ENCODE results near the gene INHBE.
"Not testable (repeated sequence)": the region's sequence is repeated elsewhere in the genome, so short reads cannot be mapped to it uniquely, and the experiment has no call there.

The INHBE gene

GRCh38 chr12:57454566-57455373, at the start of gene INHBE:
Gene INHBE (plus strand): TSS chr12:57455307. CDS start chr12:57455537, 230 bp downstream.
- Histone ChIP-seq H3K4me1 (ENCODE audit: control insufficient read depth in 2 of 2, insufficient read depth in 2 of 2, low read length in 2 of 2) (peaks cover 16 to 22% of the 10 kb centered on the region in 2 donors), H3K27ac (ENCODE audit: low read depth in 2 of 2, low read length in 2 of 2) (no peak within 1 kb of the TSS), H3K9me3 (ENCODE audit: control insufficient read depth in 2 of 2, low read length in 2 of 2) (no peaks in the 10 kb centered on the region), H3K4me3 (ENCODE audit: low read length in 2 of 2) (no peak within 1 kb of the TSS), H3K9ac (ENCODE audit: low read depth in 1 of 2, low read length in 2 of 2) (peak within 1 kb of the TSS in 1 of 2 donors; percentile 42), H3K27me3 (ENCODE audit: control insufficient read depth in 2 of 2, insufficient read depth in 2 of 2, low read length in 2 of 2) (peaks cover 0 to 4% of the 10 kb centered on the region in 2 donors), H3K36me3 (ENCODE audit: control insufficient read depth in 2 of 2, insufficient read depth in 2 of 2, low read length in 2 of 2) (no peaks in the 10 kb centered on the region)

- Histone ChIP-seq H3K36me3 (ENCODE audit: control insufficient read depth in 2 of 2, insufficient read depth in 2 of 2, low read length in 2 of 2) (no peaks in the 10 kb centered on the region), H3K27me3 (ENCODE audit: control insufficient read depth in 2 of 2, insufficient read depth in 2 of 2, low read length in 2 of 2) (no peaks in the 10 kb centered on the region), H3K4me1 (ENCODE audit: control insufficient read depth in 2 of 2, insufficient read depth in 2 of 2, low read length in 2 of 2) (no peaks in the 10 kb centered on the region), H3K27ac (ENCODE audit: low read depth in 2 of 2, low read length in 2 of 2) (no peak overlapping the region), H3K9me3 (ENCODE audit: control insufficient read depth in 2 of 2, low read length in 2 of 2) (no peaks in the 10 kb centered on the region), H3K9ac (ENCODE audit: low read depth in 1 of 2, low read length in 2 of 2) (no peak overlapping the region), H3K4me3 (ENCODE audit: low read length in 2 of 2) (no peak overlapping the region)
These were observed 44.6 kb upstream of the INHBE start for GRCh38 chr12:57410534-57410933.

GRCh38 chr12:57414160-57414559, 40.9 kb upstream of the INHBE start:
- not testable (repeated sequence) for H3K27ac ChIP-seq (ENCODE audit: low read depth in 2 of 2, low read length in 2 of 2); H3K9me3 ChIP-seq (ENCODE audit: control insufficient read depth in 2 of 2, low read length in 2 of 2); H3K4me3 ChIP-seq (ENCODE audit: low read length in 2 of 2); H3K9ac ChIP-seq (ENCODE audit: low read depth in 1 of 2, low read length in 2 of 2); H3K27me3 ChIP-seq (ENCODE audit: control insufficient read depth in 2 of 2, insufficient read depth in 2 of 2, low read length in 2 of 2); H3K36me3 ChIP-seq (ENCODE audit: control insufficient read depth in 2 of 2, insufficient read depth in 2 of 2, low read length in 2 of 2); H3K4me1 ChIP-seq (ENCODE audit: control insufficient read depth in 2 of 2, insufficient read depth in 2 of 2, low read length in 2 of 2)

DNA sequence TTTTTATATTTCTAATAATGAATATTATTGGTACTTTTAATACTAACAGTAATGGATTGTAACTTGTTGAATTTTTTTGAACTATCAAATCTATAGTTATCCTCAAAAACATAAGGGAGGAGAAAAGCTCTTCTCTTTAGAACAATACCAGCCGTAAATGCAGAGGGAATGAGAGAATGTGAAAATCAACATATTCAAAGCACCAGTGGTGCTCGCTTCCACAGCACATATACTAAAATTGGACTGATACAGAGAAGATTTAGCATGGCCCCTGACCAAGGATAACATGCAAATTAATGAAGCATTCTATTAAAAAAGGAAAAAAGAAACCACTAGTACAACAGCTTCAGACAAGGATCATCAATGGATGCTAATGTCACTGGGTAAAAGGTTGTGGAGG, 40.0 kb upstream of the INHBE start:
- Histone ChIP-seq H3K4me3 (ENCODE audit: low read length in 2 of 2) (no peak overlapping the region), H3K4me1 (ENCODE audit: control insufficient read depth in 2 of 2, insufficient read depth in 2 of 2, low read length in 2 of 2) (no peaks in the 10 kb centered on the region), H3K27me3 (ENCODE audit: control insufficient read depth in 2 of 2, insufficient read depth in 2 of 2, low read length in 2 of 2) (no peaks in the 10 kb centered on the region), H3K9me3 (ENCODE audit: control insufficient read depth in 2 of 2, low read length in 2 of 2) (no peaks in the 10 kb centered on the region), H3K9ac (ENCODE audit: low read depth in 1 of 2, low read length in 2 of 2) (no peak overlapping the region), H3K36me3 (ENCODE audit: control insufficient read depth in 2 of 2, insufficient read depth in 2 of 2, low read length in 2 of 2) (peaks cover 0 to 2% of the 10 kb centered on the region in 2 donors), H3K27ac (ENCODE audit: low read depth in 2 of 2, low read length in 2 of 2) (no peak overlapping the region)

DNA sequence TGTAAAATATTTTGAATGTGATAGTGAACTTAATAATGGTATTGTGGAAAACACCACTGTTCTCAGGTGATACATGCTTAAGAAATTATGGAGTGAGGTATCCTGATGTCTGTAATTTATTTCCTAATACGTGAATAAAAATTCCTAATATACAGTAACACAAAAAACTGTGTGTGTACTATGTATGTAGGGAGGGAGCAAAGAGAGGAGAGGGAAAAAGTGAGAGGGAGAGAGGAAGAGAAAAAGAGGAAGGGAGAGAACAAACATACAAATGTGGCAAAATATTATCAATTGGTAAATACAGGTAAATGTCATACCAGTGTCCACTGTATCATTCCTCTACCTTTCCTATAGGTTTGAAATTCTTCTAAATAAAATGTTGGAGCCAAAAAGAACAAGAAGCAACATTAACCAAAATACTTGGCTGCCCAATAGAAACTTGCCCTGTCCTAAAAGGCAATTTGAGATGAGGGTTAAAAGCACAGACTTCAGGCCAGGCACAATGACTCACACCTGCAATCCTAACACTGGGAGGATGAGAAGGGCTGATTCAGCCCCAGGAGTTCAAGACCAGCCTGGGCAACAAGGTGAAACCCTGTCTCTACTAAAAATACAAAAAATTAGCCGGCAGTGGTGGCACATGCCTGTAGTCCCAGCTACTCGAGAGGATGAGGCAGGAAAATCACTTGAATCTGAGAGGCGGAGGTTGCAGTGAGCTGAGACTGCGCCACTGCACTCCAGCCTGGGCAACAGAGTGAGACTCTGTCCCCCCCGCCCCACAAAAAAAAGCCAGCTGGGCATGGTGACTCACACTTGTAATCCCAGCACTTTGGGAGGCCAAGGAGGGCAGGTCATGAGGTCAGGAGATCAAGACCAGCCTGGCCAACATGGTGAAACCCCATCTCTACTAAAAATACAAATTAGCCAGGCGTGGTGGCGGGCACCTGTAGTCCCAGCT, 38.8 kb upstream of the INHBE start:
- Histone ChIP-seq H3K4me3 (ENCODE audit: low read length in 2 of 2) (no peak overlapping the region), H3K9ac (ENCODE audit: low read depth in 1 of 2, low read length in 2 of 2) (no peak overlapping the region), H3K27me3 (ENCODE audit: control insufficient read depth in 2 of 2, insufficient read depth in 2 of 2, low read length in 2 of 2) (no peaks in the 10 kb centered on the region), H3K4me1 (ENCODE audit: control insufficient read depth in 2 of 2, insufficient read depth in 2 of 2, low read length in 2 of 2) (no peaks in the 10 kb centered on the region), H3K9me3 (ENCODE audit: control insufficient read depth in 2 of 2, low read length in 2 of 2) (no peaks in the 10 kb centered on the region), H3K36me3 (ENCODE audit: control insufficient read depth in 2 of 2, insufficient read depth in 2 of 2, low read length in 2 of 2) (peaks cover 0 to 2% of the 10 kb centered on the region in 2 donors), H3K27ac (ENCODE audit: low read depth in 2 of 2, low read length in 2 of 2) (no peak overlapping the region)

GRCh38 chr12:57418255-57418654, 36.9 kb upstream of the INHBE start:
- Histone ChIP-seq H3K27me3 (ENCODE audit: control insufficient read depth in 2 of 2, insufficient read depth in 2 of 2, low read length in 2 of 2) (no peaks in the 10 kb centered on the region), H3K27ac (ENCODE audit: low read depth in 2 of 2, low read length in 2 of 2) (no peak overlapping the region), H3K4me3 (ENCODE audit: low read length in 2 of 2) (no peak overlapping the region), H3K9ac (ENCODE audit: low read depth in 1 of 2, low read length in 2 of 2) (no peak overlapping the region), H3K4me1 (ENCODE audit: control insufficient read depth in 2 of 2, insufficient read depth in 2 of 2, low read length in 2 of 2) (no peaks in the 10 kb centered on the region), H3K36me3 (ENCODE audit: control insufficient read depth in 2 of 2, insufficient read depth in 2 of 2, low read length in 2 of 2) (peaks cover 4 to 6% of the 10 kb centered on the region in 2 donors), H3K9me3 (ENCODE audit: control insufficient read depth in 2 of 2, low read length in 2 of 2) (no peaks in the 10 kb centered on the region)

- Histone ChIP-seq H3K4me1 (ENCODE audit: control insufficient read depth in 2 of 2, insufficient read depth in 2 of 2, low read length in 2 of 2) (no peaks in the 10 kb centered on the region), H3K27ac (ENCODE audit: low read depth in 2 of 2, low read length in 2 of 2) (no peak overlapping the region), H3K9me3 (ENCODE audit: control insufficient read depth in 2 of 2, low read length in 2 of 2) (no peaks in the 10 kb centered on the region), H3K4me3 (ENCODE audit: low read length in 2 of 2) (no peak overlapping the region), H3K27me3 (ENCODE audit: control insufficient read depth in 2 of 2, insufficient read depth in 2 of 2, low read length in 2 of 2) (no peaks in the 10 kb centered on the region), H3K36me3 (ENCODE audit: control insufficient read depth in 2 of 2, insufficient read depth in 2 of 2, low read length in 2 of 2) (peaks cover 4 to 6% of the 10 kb centered on the region in 2 donors), H3K9ac (ENCODE audit: low read depth in 1 of 2, low read length in 2 of 2) (no peak overlapping the region)
These were observed 35.6 kb upstream of the INHBE start for GRCh38 chr12:57419495-57419894.

DNA sequence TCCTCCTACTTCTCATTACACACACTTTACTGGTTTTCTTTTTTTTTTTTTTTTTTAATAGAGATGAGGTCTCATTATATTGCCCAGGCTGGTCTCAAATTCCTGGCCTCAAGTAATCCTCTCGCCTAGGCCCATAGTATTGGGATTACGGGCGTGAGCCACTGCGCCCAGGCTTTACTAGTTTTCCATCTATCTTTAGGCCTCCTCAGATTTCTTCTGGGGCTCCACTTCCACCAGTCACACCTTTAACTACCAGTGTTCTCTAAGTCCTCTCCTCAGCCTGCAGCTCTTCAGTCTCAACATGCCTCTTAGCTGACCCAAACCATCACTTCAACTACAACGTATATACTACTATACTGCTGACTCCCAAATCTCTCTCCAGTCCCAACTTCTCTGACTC, 34.6 kb upstream of the INHBE start:
- no peaks in the 10 kb centered on the region for H3K9me3 ChIP-seq (ENCODE audit: control insufficient read depth in 2 of 2, low read length in 2 of 2)
- no peaks in the 10 kb centered on the region for H3K4me1 ChIP-seq (ENCODE audit: control insufficient read depth in 2 of 2, insufficient read depth in 2 of 2, low read length in 2 of 2)
- no peak overlapping the region for H3K9ac ChIP-seq (ENCODE audit: low read depth in 1 of 2, low read length in 2 of 2)
- no peak overlapping the region for H3K27ac ChIP-seq (ENCODE audit: low read depth in 2 of 2, low read length in 2 of 2)
- no peak overlapping the region for H3K4me3 ChIP-seq (ENCODE audit: low read length in 2 of 2)
- H3K36me3 ChIP-seq (ENCODE audit: control insufficient read depth in 2 of 2, insufficient read depth in 2 of 2, low read length in 2 of 2) = peaks cover 4 to 7% of the 10 kb centered on the region in 2 donors
- no peaks in the 10 kb centered on the region for H3K27me3 ChIP-seq (ENCODE audit: control insufficient read depth in 2 of 2, insufficient read depth in 2 of 2, low read length in 2 of 2)

DNA sequence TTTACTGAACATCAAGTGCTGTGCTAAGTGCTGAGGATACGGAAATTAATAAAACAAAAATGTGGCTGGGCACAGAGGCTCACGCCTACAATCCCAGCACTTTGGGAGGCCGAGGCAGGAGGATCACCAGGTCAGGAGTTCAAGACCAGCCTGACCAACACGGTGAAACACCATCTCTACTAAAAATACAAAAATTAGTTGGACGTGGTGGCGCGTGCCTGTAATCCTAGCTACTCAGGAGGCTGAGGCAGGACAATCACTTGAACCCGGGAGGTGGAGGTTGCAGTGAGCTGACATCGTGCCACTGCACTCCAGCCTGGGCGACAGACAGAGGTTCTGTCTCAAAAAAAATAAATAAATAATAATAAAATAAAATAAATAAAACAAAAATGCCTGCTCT, 28.2 kb upstream of the INHBE start:
- H3K27ac ChIP-seq (ENCODE audit: low read depth in 2 of 2, low read length in 2 of 2); H3K27me3 ChIP-seq (ENCODE audit: control insufficient read depth in 2 of 2, insufficient read depth in 2 of 2, low read length in 2 of 2); H3K9me3 ChIP-seq (ENCODE audit: control insufficient read depth in 2 of 2, low read length in 2 of 2); H3K36me3 ChIP-seq (ENCODE audit: control insufficient read depth in 2 of 2, insufficient read depth in 2 of 2, low read length in 2 of 2); H3K4me1 ChIP-seq (ENCODE audit: control insufficient read depth in 2 of 2, insufficient read depth in 2 of 2, low read length in 2 of 2); H3K4me3 ChIP-seq (ENCODE audit: low read length in 2 of 2); H3K9ac ChIP-seq (ENCODE audit: low read depth in 1 of 2, low read length in 2 of 2): not testable (repeated sequence)

GRCh38 chr12:57428965-57429364, 26.1 kb upstream of the INHBE start:
- Histone ChIP-seq H3K9ac (ENCODE audit: low read depth in 1 of 2, low read length in 2 of 2) (no peak overlapping the region), H3K4me3 (ENCODE audit: low read length in 2 of 2) (no peak overlapping the region), H3K27me3 (ENCODE audit: control insufficient read depth in 2 of 2, insufficient read depth in 2 of 2, low read length in 2 of 2) (no peaks in the 10 kb centered on the region), H3K4me1 (ENCODE audit: control insufficient read depth in 2 of 2, insufficient read depth in 2 of 2, low read length in 2 of 2) (peaks cover 4 to 9% of the 10 kb centered on the region in 2 donors), H3K9me3 (ENCODE audit: control insufficient read depth in 2 of 2, low read length in 2 of 2) (no peaks in the 10 kb centered on the region), H3K27ac (ENCODE audit: low read depth in 2 of 2, low read length in 2 of 2) (no peak overlapping the region), H3K36me3 (ENCODE audit: control insufficient read depth in 2 of 2, insufficient read depth in 2 of 2, low read length in 2 of 2) (peaks cover 0 to 3% of the 10 kb centered on the region in 2 donors)

All from mucosa of rectum (tissue), 2 donors.